NB4 (cell line): ENCODE data around the gene RPL23.

Experiments
- DNase-seq: peaks from one replicate; pipeline ENCODE4 v3.0.0; 2010; ENCODE audit warnings: low read depth
- H3K4me3 ChIP-seq: one replicate; pipeline ENCODE4 v1.5.1; 2011; ENCODE audit warnings: mild to moderate bottlenecking, low read depth, low read length, moderate library complexity
- MAX ChIP-seq: IDR thresholded peaks from 2 replicates; pipeline ENCODE4 v1.6.1; 2011; ENCODE audit warnings: low read depth, low read length
- MYC ChIP-seq: IDR thresholded peaks from 2 replicates; pipeline ENCODE4 v1.6.1; 2011; ENCODE audit warnings: low read depth, low read length
- POLR2A ChIP-seq: IDR thresholded peaks from 2 replicates; pipeline ENCODE4 v1.6.1; 2011; ENCODE audit warnings: mild to moderate bottlenecking; ENCODE audit not compliant: insufficient read length; ENCODE audit errors: extremely low read depth
- TF ChIP-seq, protein P1 (sequence below): IDR thresholded peaks from one replicate; pipeline ENCODE4 v1.5.1; 2012; ENCODE audit warnings: low read depth, low read length

RPL23 gene

GRCh38 chr17:38874505-38875400, 21.2 kb upstream of the RPL23 start:
- TF ChIP-seq POLR2A (no peak), MYC (no peak), MAX (no peak)
- TF ChIP-seq, protein P1, sequence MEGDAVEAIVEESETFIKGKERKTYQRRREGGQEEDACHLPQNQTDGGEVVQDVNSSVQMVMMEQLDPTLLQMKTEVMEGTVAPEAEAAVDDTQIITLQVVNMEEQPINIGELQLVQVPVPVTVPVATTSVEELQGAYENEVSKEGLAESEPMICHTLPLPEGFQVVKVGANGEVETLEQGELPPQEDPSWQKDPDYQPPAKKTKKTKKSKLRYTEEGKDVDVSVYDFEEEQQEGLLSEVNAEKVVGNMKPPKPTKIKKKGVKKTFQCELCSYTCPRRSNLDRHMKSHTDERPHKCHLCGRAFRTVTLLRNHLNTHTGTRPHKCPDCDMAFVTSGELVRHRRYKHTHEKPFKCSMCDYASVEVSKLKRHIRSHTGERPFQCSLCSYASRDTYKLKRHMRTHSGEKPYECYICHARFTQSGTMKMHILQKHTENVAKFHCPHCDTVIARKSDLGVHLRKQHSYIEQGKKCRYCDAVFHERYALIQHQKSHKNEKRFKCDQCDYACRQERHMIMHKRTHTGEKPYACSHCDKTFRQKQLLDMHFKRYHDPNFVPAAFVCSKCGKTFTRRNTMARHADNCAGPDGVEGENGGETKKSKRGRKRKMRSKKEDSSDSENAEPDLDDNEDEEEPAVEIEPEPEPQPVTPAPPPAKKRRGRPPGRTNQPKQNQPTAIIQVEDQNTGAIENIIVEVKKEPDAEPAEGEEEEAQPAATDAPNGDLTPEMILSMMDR: no peak
- no peak overlapping the region for H3K4me3 ChIP-seq
- DNase-seq: no peak

- DNase-seq: no peak
- H3K4me3 ChIP-seq: no peak overlapping the region
These were observed 20.3 kb upstream of the RPL23 start for GRCh38 chr17:38873640-38874380.

DNA sequence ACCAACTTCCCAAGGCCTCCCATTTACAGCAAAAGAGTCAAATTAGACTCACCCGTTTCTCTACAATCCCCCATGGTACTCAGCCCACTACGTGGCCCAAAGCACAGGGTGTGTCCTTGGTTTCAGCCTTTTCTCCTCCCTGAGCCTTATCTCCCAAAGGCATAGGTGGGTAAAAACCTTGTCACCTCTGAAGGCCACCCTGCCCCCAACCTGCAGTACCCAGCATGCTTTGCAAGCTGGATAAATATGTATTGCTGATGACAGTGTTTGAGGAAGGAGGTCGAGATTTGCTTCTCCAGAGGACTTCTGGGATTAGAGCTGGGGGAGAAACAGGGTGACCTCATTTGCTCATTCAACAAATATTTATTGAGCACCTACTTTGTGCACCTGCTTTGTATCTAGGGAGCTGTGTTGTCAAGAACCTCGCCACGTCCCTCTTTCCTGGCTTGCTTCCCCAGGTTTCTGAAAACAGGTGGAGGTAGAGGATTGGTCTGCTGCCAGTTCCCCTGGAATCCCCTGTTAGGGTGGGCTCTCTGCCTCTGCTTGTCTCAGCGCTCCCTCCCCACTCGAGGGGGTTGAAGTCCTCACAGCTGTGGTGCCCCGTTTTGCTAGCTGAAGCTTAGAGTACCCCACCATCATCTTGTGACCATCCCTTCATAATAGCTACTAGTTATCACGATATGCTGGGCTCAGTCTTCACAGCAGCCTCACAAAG, 19.3 kb upstream of the RPL23 start:
- DNase-seq: no peak
- peak overlapping the region; percentile 95 for H3K4me3 ChIP-seq
- no peak for TF ChIP-seq MAX
- TF ChIP-seq, protein P1: no peak
- no peak for TF ChIP-seq POLR2A
- no peak for TF ChIP-seq MYC

More at GRCh38 chr17:38873640-38874380, 20.3 kb upstream of the RPL23 start:
- TF ChIP-seq, protein P1: no peak
- TF ChIP-seq MAX: no peak
- no peak for TF ChIP-seq MYC
- no peak for TF ChIP-seq POLR2A

DNA sequence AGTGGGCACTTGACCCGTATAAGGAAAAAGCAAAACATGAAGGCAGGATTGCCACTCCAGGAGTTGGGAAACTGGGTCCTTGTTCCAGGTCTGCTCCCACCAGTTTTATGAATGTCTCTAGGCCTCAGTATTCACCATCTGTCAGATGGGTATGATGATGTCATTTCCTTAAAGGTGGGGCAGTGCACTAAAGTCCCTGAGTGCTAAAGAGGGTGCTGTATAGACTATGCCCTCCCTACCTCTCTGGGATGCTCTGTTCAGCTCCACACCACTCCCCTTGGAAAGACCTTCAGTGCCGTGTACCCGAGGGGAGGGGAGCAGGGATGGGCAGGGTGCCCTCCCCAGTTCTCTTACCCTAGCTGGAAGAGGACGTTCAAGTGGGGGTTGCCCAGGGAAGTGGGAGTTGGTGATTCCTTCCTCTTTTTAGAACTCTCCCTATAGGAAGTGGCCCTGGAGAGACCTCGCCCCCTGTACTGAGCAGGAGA, 18.5 kb upstream of the RPL23 start:
- H3K4me3 ChIP-seq: peak overlapping the region; percentile 95
- TF ChIP-seq, protein P1: no peak
- TF ChIP-seq MAX (no peak), MYC (no peak), POLR2A (no peak)
- DNase-seq: peak; percentile 58

GRCh38 chr17:38871247-38872015, 17.9 kb upstream of the RPL23 start:
- DNase-seq: peak; percentile 94
- peak overlapping the region; percentile 95 for H3K4me3 ChIP-seq
- no peak for TF ChIP-seq POLR2A
- no peak; the same call in 1 of the 2 replicates for TF ChIP-seq MYC
- TF ChIP-seq MAX: peak; percentile 58
- TF ChIP-seq, protein P1: peak; percentile 51
